HFFc6 (cell line): ENCODE results near the gene ZNF862. TPM values are rescaled to one million over a fixed set of nuclear protein-coding genes. Genes with fewer than 3 reads are reported as not detected.

Experiments used
- DNase-seq: peaks from one replicate; pipeline ENCODE4 v3.0.0-alpha.2; 2018
- H3K27ac Mint-ChIP-seq: 2 replicates; pipeline ENCODE4 v1.8.0; 2020; ENCODE audit warnings: mild to moderate bottlenecking, mixed read lengths
- H3K27me3 Mint-ChIP-seq: 2 replicates; pipeline ENCODE4 v1.8.0; 2021; ENCODE audit warnings: mild to moderate bottlenecking, moderate library complexity, mixed read lengths; ENCODE audit not compliant: insufficient read depth
- H3K36me3 Mint-ChIP-seq: 2 replicates; pipeline ENCODE4 v1.8.0; 2021; ENCODE audit warnings: low read depth, mixed read lengths
- H3K4me1 Mint-ChIP-seq: 2 replicates; pipeline ENCODE4 v1.8.0; 2020; ENCODE audit warnings: low read depth, mixed read lengths
- H3K4me3 Mint-ChIP-seq: 2 replicates; pipeline ENCODE4 v1.8.0; 2020; ENCODE audit warnings: mild to moderate bottlenecking, moderate library complexity, mixed read lengths
- H3K9me3 Mint-ChIP-seq: 2 replicates; pipeline ENCODE4 v1.8.0; 2020; ENCODE audit warnings: mild to moderate bottlenecking, mixed read lengths
- CTCF ChIP-seq: fragments of 200-600 bp; sonication (generic); IDR thresholded peaks from 2 replicates; pipeline ENCODE4 v1.5.0; 2021; ENCODE audit warnings: antibody characterized with exemption, mild to moderate bottlenecking
- total RNA-seq, 6 experiments: library from RNA; stranded (reverse); fragmentation: NEBNext Ultra II Directional; extraction: Animal tissue kit (Norgen Biotek cat#: 25700); gene quantifications; 2 replicates in 1 of 6; 3 replicates in 5 of 6; pipeline ENCODE4 v1.2.3, GENCODE V29; 2021

The ZNF862 gene
- total RNA-seq, 6 experiments from 2014 or later, result 5.2 to 8.2 (median 6.9) TPM

- TF ChIP-seq CTCF, result peak; percentile 53; the same call in 1 of the 2 replicates
- H3K9me3 Mint-ChIP-seq, result no peaks in the 10 kb centered on the region
- no peak for DNase-seq
- no peak overlapping the region for H3K4me3 Mint-ChIP-seq
- H3K4me1 Mint-ChIP-seq, result no peaks in the 10 kb centered on the region
- peaks cover 9% of the 10 kb centered on the region for H3K27me3 Mint-ChIP-seq
- no peaks in the 10 kb centered on the region for H3K36me3 Mint-ChIP-seq
- H3K27ac Mint-ChIP-seq, result no peak overlapping the region
Measured at GRCh38 chr7:149799397-149800168, 38.6 kb upstream of the ZNF862 start.

- H3K36me3 Mint-ChIP-seq, result no peaks in the 10 kb centered on the region
- peaks cover 9% of the 10 kb centered on the region for H3K27me3 Mint-ChIP-seq
- no peak for DNase-seq
- TF ChIP-seq CTCF, result peak; percentile 8; the same call in 1 of the 2 replicates
- no peak overlapping the region for H3K27ac Mint-ChIP-seq
- H3K4me3 Mint-ChIP-seq, result no peak overlapping the region
- H3K4me1 Mint-ChIP-seq, result no peaks in the 10 kb centered on the region
- no peaks in the 10 kb centered on the region for H3K9me3 Mint-ChIP-seq
Measured at GRCh38 chr7:149800169-149800555, 38.0 kb upstream of the ZNF862 start.

- no peak for DNase-seq
- Mint-ChIP-seq H3K9me3 (no peaks in the 10 kb centered on the region), H3K36me3 (no peaks in the 10 kb centered on the region), H3K4me1 (no peaks in the 10 kb centered on the region), H3K27ac (no peak overlapping the region), H3K27me3 (peaks cover 8% of the 10 kb centered on the region), H3K4me3 (no peak overlapping the region)
- TF ChIP-seq CTCF, result no peak
Measured at GRCh38 chr7:149801002-149801566, 37.1 kb upstream of the ZNF862 start.

GRCh38 chr7:149801816-149802215 is 36.4 kb upstream of the ZNF862 start:
- Mint-ChIP-seq H3K36me3 (no peaks in the 10 kb centered on the region), H3K4me3 (no peak overlapping the region), H3K9me3 (no peaks in the 10 kb centered on the region), H3K27ac (no peak overlapping the region), H3K4me1 (no peaks in the 10 kb centered on the region), H3K27me3 (peaks cover 12% of the 10 kb centered on the region)
- DNase-seq, result no peak
- TF ChIP-seq CTCF, result no peak

GRCh38 chr7:149802966-149803365 is 35.2 kb upstream of the ZNF862 start:
- TF ChIP-seq CTCF, result no peak
- H3K27me3 Mint-ChIP-seq, result peaks cover 13% of the 10 kb centered on the region
- H3K4me3 Mint-ChIP-seq, result no peak overlapping the region
- no peaks in the 10 kb centered on the region for H3K4me1 Mint-ChIP-seq
- DNase-seq, result no peak
- H3K36me3 Mint-ChIP-seq, result no peaks in the 10 kb centered on the region
- no peaks in the 10 kb centered on the region for H3K9me3 Mint-ChIP-seq
- H3K27ac Mint-ChIP-seq, result no peak overlapping the region
